ENCODE measurements around the gene ERI3. TPM values are rescaled to one million over a fixed set of nuclear protein-coding genes. Genes with fewer than 3 reads are reported as not detected.

The ERI3 gene
- total and polyA plus RNA-seq, 2 donors from 2014 or later = 60.4 to 126 TPM

DNA sequence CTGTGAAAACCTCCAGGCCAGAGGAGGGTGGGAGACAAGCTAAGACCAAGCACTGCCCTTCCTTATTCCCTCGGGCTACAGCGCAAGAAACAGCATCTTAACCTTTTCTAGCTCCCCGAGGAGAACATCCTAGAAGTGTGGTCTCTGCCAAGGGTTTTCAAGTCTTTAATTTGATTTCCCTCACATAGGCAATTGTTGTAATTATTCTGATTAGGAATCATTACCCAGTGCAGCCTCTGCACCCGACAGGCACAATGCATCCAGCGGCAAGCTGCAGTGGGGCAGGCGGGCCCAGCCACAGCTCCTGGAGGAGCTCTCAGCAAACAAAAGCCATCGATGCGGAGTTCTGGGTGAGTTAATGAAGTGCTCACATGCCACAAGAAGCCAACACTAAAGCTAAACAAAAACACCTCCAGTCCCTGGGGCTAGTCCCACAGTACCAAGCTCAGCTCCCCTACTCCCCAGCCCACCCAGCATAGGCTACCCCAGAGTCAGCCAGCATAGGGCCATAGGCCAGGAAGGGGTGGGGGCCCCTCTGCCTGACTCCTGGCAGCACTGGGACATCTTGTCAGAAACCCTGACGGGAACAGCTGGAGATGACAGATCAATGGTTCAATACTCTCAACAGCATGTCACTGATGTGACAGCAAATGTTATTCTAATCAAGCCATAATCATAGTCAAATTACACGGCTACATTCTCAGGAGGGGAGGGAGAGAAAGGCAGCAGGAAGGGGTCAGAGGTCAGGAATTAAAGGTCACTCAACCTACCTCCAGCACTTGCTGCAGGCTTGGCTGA lies 42.5 kb downstream of the ERI3 start:
- TF ChIP-seq, protein P1, sequence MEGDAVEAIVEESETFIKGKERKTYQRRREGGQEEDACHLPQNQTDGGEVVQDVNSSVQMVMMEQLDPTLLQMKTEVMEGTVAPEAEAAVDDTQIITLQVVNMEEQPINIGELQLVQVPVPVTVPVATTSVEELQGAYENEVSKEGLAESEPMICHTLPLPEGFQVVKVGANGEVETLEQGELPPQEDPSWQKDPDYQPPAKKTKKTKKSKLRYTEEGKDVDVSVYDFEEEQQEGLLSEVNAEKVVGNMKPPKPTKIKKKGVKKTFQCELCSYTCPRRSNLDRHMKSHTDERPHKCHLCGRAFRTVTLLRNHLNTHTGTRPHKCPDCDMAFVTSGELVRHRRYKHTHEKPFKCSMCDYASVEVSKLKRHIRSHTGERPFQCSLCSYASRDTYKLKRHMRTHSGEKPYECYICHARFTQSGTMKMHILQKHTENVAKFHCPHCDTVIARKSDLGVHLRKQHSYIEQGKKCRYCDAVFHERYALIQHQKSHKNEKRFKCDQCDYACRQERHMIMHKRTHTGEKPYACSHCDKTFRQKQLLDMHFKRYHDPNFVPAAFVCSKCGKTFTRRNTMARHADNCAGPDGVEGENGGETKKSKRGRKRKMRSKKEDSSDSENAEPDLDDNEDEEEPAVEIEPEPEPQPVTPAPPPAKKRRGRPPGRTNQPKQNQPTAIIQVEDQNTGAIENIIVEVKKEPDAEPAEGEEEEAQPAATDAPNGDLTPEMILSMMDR (IDR thresholded peaks at IDR 0.05; ENCODE audit: borderline replicate concordance, extremely low read depth, insufficient read depth) = no peak
- Histone ChIP-seq H3K36me3 (ENCODE audit: control insufficient read depth in 2 of 3, insufficient read depth in 3 of 3, low read length in 3 of 3) (peaks cover 6 to 42% (median 32%) of the 10 kb centered on the region in 3 donors), H3K4me1 (ENCODE audit: control insufficient read depth in 2 of 3, insufficient read depth in 2 of 3, low read depth in 1 of 3, low read length in 3 of 3) (peaks cover 0 to 4% (median 0%) of the 10 kb centered on the region in 3 donors), H3K27me3 (ENCODE audit: control insufficient read depth, insufficient read depth, low read length) (no peaks in the 10 kb centered on the region), H3K4me3 (ENCODE audit: low read length in 3 of 3) (no peak overlapping the region), H3K27ac (ENCODE audit: low read depth in 2 of 2, low read length in 2 of 2) (no peak overlapping the region), H3K9ac (ENCODE audit: low read length in 3 of 3) (no peak overlapping the region), H3K9me3 (ENCODE audit: control insufficient read depth in 2 of 3, insufficient read depth in 1 of 3, low read length in 3 of 3) (no peaks in the 10 kb centered on the region)
- FAIRE-seq (no peak), DNase-seq (no peak)
- intact Hi-C loops (cut with DNase I) = no loop called here

DNA sequence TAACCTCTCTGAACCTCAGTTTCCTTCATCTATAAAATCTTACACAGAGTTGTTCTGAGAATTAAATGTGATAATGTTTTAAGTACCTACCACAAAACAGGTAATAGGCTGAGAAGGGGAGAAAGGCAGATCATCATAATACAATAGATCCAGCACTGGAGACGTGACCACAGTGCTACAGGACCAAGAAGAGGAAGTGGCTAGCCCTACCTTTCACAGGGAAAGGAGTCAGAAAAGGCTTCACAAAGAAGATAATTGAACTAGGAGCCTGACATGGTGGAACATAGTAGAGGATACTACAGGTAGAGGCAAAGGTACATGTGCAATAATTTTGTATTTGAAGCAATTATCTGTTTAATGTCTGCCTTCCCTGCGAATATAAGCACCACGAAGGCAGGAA lies 45.1 kb downstream of the ERI3 start:
- Histone ChIP-seq H3K27ac (ENCODE audit: low read depth in 2 of 2, low read length in 2 of 2) (no peak overlapping the region), H3K4me1 (ENCODE audit: control insufficient read depth in 2 of 3, insufficient read depth in 2 of 3, low read depth in 1 of 3, low read length in 3 of 3) (no peaks in the 10 kb centered on the region), H3K36me3 (ENCODE audit: control insufficient read depth in 2 of 3, insufficient read depth in 3 of 3, low read length in 3 of 3) (peaks cover 4 to 46% (median 44%) of the 10 kb centered on the region in 3 donors), H3K4me3 (ENCODE audit: low read length in 3 of 3) (no peak overlapping the region), H3K27me3 (ENCODE audit: control insufficient read depth, insufficient read depth, low read length) (no peaks in the 10 kb centered on the region), H3K9ac (ENCODE audit: low read length in 3 of 3) (no peak overlapping the region), H3K9me3 (ENCODE audit: control insufficient read depth in 2 of 3, insufficient read depth in 1 of 3, low read length in 3 of 3) (no peaks in the 10 kb centered on the region)
- FAIRE-seq (no peak), DNase-seq (no peak)
- intact Hi-C loops (cut with DNase I) = no loop called here
- TF ChIP-seq, protein P1 (IDR thresholded peaks at IDR 0.05; ENCODE audit: borderline replicate concordance, extremely low read depth, insufficient read depth) = no peak

DNA sequence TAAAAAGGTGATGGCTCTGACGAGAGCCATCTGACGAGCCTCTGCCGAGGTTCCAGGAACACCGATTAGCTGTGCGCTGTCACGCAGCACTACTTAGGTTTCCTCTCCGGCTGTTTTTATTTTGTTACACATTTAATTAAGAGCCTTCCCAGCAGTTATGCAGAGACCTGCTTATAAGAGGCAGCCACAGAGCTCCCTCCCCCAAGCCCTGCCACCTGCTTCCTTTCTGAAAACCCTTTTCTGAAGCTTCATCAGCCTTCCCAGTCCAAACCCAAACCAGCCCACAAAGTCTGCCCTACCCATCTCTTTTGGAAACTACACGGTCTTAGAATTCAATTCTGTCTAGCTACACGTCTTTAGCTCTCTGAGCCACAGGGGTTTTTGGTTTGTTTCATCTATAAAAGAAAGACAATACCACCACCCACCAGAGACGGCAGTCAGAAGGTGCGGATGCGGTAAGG lies 49.1 kb downstream of the ERI3 start:
- TF ChIP-seq, protein P1 (IDR thresholded peaks at IDR 0.05; ENCODE audit: borderline replicate concordance, extremely low read depth, insufficient read depth) = no peak
- Histone ChIP-seq H3K27me3 (ENCODE audit: control insufficient read depth, insufficient read depth, low read length) (no peaks in the 10 kb centered on the region), H3K9ac (ENCODE audit: low read length in 3 of 3) (no peak overlapping the region), H3K36me3 (ENCODE audit: control insufficient read depth in 2 of 3, insufficient read depth in 3 of 3, low read length in 3 of 3) (peaks cover 4 to 41% (median 36%) of the 10 kb centered on the region in 3 donors), H3K9me3 (ENCODE audit: control insufficient read depth in 2 of 3, insufficient read depth in 1 of 3, low read length in 3 of 3) (no peaks in the 10 kb centered on the region), H3K4me3 (ENCODE audit: low read length in 3 of 3) (no peak overlapping the region), H3K4me1 (ENCODE audit: control insufficient read depth in 2 of 3, insufficient read depth in 2 of 3, low read depth in 1 of 3, low read length in 3 of 3) (no peaks in the 10 kb centered on the region), H3K27ac (ENCODE audit: low read depth in 2 of 2, low read length in 2 of 2) (no peak overlapping the region)
- intact Hi-C loops (cut with DNase I) = no loop called here
- FAIRE-seq = no peak
- DNase-seq = peak in 3 of 5 donors; percentile 53 to 72 (median 64)

All from kidney (tissue), 14 donors.